Activated naive CD8-positive, alpha-beta T cell treated with anti-CD3 and anti-CD28 coated beads for 36 hours (primary cell): ENCODE measurements around the gene ZNF528. TPM values are rescaled to one million over a fixed set of nuclear protein-coding genes. Genes with fewer than 3 reads are reported as not detected.
A peak's percentile ranks its signal among the peaks of the same experiment; 100 is the strongest.

Source experiments
- DNase-seq: peaks from one replicate; pipeline ENCODE4 v3.0.0; 2021
- H3K27ac Mint-ChIP-seq: one replicate; pipeline ENCODE4 v1.8.0; 2022; ENCODE audit warnings: mild to moderate bottlenecking, moderate library complexity, mixed read lengths
- H3K27me3 Mint-ChIP-seq: one replicate; pipeline ENCODE4 v1.8.0; 2022; ENCODE audit warnings: mild to moderate bottlenecking, mixed read lengths
- H3K36me3 Mint-ChIP-seq: one replicate; pipeline ENCODE4 v1.8.0; 2021; ENCODE audit warnings: mild to moderate bottlenecking, mixed read lengths
- H3K4me1 Mint-ChIP-seq: one replicate; pipeline ENCODE4 v1.8.0; 2021; ENCODE audit warnings: mixed read lengths
- H3K4me3 Mint-ChIP-seq: one replicate; pipeline ENCODE4 v1.8.0; 2022; ENCODE audit warnings: mild to moderate bottlenecking, moderate library complexity, mixed read lengths
- H3K9me3 Mint-ChIP-seq: one replicate; pipeline ENCODE4 v1.8.0; 2022; ENCODE audit warnings: mixed read lengths
- total RNA-seq, 2 experiments: library from RNA; stranded (reverse); gene quantifications; one replicate each; pipeline ENCODE4 v1.2.3, GENCODE V29; 2021

The ZNF528 gene
- total RNA-seq: 10 to 100 TPM in 1 of 2 experiments, 1 to 10 TPM in 1; 9.4 to 11.2 TPM

DNA sequence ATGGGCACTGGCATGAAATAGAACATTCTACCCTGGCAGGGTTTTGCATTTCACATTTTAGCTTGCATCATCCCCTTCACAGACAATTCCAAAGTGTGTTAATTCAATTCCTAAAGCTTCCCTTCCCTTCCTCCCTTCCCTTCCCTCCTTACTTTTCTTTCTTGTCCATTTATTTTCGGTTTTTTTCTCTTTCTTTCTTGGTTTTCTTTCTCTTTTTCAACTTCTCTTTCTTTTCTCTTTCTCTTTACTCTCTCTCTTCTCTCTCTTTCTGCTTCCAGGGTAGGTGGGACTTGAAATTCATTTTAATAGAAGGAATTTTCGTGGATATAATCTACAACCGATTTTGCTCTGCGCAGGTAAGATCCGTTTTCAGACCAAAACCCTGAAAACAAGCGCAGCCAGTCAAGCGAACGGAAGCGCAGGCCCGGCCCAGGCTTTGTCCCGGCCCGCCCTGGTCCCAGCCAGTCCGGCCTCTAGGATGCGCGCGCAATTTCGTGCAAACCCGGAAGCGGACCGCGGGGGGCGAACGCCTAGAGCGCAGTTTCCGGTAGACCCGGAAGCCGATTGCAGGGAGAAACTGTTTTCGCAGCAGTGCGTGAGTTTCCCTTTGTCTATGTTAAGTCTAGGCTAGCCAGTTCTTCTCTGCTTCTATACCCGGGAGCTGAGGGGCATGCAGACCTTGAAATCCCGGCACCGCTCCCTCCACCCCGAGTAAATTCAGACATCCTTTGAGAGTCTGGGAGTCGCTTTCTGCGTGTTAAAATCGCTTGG lies at the start of gene ZNF528:
Gene ZNF528, plus strand, starts transcription at position 540 of the 771 bp plus-strand sequence. CDS start 4,165 bp downstream, outside the sequence.
- Mint-ChIP-seq H3K27me3 (no peaks in the 10 kb centered on the region), H3K4me1 (peaks cover 13% of the 10 kb centered on the region), H3K27ac (peak within 1 kb of the TSS; percentile 92), H3K36me3 (peaks cover 84% of the 10 kb centered on the region), H3K4me3 (peak within 1 kb of the TSS; percentile 89), H3K9me3 (peaks cover 56% of the 10 kb centered on the region)
- peak; percentile 95 for DNase-seq

DNA sequence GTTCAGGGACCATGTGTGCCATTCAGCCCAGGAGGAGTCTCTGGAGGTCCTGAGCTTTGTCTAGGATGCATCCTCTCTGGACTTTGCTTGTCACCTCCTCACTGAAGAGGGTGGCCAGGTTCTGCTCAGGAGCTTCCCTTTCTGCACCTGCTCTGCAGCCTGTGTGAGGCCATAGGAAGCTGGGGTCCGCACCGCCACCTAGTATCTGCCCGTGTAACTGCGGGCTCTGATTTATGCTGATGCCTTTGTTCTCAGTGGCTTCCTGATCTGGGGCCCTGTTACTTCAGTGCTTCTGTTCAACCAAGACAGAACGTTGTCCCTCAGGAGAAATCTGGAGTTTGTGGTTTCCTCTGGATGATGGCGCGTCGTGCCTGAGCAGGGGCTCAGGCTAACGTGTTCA lies 46.1 kb upstream of the ZNF528 start:
- Mint-ChIP-seq H3K27me3 (no peaks in the 10 kb centered on the region), H3K9me3 (peaks cover 35% of the 10 kb centered on the region), H3K36me3 (peaks cover 71% of the 10 kb centered on the region), H3K4me3 (no peak overlapping the region), H3K27ac (no peak overlapping the region), H3K4me1 (no peaks in the 10 kb centered on the region)
- DNase-seq: peak; percentile 3

DNA sequence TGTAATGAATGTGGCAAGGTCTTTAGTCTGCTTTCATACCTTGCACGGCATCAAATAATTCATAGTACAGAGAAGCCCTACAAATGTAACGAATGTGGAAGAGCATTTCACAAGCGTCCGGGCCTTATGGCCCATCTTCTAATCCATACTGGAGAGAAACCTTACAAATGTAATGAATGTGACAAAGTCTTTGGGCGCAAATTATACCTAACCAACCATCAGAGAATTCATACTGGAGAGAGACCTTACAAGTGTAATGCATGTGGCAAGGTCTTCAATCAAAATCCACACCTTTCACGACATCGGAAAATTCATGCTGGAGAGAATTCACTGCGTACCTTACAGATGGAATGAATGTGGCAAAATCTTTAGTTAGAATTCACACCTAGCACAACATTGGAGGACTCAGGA lies 31.2 kb upstream of the ZNF528 start:
- H3K36me3 Mint-ChIP-seq: peaks cover 75% of the 10 kb centered on the region
- DNase-seq: no peak
- H3K27me3 Mint-ChIP-seq: no peaks in the 10 kb centered on the region
- peaks cover 57% of the 10 kb centered on the region for H3K9me3 Mint-ChIP-seq
- no peak overlapping the region for H3K4me3 Mint-ChIP-seq
- peaks cover 9% of the 10 kb centered on the region for H3K4me1 Mint-ChIP-seq
- no peak overlapping the region for H3K27ac Mint-ChIP-seq

DNA sequence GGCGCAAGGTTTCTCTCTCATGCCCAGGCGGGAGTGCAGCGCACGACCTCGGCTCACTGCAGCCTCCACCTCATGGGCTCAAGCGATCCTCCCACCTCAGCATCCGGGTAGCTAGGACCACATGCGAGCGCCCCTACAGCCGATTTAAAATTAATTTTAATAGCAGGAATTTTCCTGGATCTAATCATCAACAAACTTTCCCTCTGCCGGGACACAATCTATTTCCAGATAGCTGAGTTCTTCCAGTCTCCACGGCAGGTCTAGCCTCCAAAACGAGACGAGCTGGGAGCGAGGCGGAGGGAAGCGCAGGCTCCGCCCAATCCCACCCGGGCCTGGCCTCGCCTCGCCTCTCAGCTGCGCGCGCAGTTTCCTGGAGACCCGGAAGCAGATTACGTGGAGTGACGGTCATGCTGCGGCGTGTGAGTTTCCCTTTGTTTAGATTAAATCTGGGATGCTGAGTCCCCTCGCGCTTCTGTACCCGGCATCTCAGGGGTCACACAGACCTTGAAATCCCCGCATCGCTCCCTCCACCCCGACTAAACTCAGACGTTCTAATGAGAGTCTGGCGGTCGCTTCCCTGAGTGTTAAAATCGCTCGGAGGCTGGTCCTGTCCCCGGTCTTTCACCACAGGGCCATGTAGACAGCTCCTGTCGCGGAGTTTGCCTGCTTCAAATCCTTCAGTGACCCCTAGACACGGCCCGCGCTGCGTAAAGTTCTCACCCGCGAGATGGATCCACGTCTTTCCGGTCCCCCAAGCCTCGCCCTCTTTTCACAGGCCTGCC lies 27.9 kb upstream of the ZNF528 start, which contains the start of gene ZNF880:
Gene ZNF880, plus strand, starts transcription at position 365 of the 782 bp plus-strand sequence. Its CDS starts 43 bp downstream, at position 408.
- Mint-ChIP-seq H3K4me3 (peak within 1 kb of the TSS; percentile 92), H3K9me3 (peaks cover 53% of the 10 kb centered on the region), H3K4me1 (peaks cover 9% of the 10 kb centered on the region), H3K36me3 (peaks cover 76% of the 10 kb centered on the region), H3K27me3 (no peaks in the 10 kb centered on the region), H3K27ac (peak within 1 kb of the TSS; percentile 98)
- peak; percentile 93 for DNase-seq

DNA sequence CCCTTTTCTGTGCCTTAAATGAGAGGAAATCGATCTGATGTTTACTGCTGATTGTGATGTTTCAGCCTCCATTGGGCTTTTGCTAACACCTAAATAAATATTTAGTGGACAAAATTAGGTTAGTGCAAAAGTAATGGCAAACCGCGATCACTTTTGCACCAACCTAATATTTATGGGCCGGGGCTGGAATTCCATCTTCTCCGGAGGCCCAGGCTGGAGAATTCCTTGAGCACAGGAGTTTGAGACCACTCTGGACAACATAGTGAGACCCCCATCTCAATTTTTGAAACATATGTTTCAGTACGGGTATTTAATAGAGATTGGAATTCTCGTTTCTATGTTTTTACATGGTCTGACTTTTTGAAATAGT lies 27.3 kb upstream of the ZNF528 start:
- peaks cover 78% of the 10 kb centered on the region for H3K36me3 Mint-ChIP-seq

DNA sequence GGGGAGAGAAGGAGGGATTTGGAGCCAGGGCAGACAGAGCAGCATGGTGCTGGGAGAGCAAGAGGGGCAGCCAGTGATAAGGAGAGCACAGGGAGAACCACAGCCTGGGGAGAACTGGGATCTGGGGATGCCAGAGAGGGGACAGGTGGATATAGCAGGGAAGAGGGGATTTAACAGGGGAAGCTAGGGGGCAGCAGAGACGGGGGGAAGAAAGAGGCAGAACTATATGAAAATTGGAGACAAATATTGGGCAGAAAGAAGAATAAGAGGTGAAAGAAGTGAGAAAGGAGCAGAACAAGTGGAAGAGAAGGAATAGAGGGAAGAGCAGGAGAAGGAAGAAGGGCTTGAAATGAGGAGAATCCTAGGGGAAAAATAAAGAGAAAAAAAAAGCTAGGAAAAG lies 6.5 kb upstream of the ZNF528 start:
- no peak for DNase-seq
- Mint-ChIP-seq H3K27me3 (no peaks in the 10 kb centered on the region), H3K4me3 (no peak overlapping the region), H3K4me1 (no peaks in the 10 kb centered on the region), H3K27ac (no peak overlapping the region), H3K9me3 (peaks cover 60% of the 10 kb centered on the region), H3K36me3 (peaks cover 65% of the 10 kb centered on the region)

More for the DNA sequence above, 27.3 kb upstream of the ZNF528 start:
- Mint-ChIP-seq H3K4me1 (peaks cover 9% of the 10 kb centered on the region), H3K4me3 (peak overlapping the region; percentile 92), H3K27ac (peak overlapping the region; percentile 98), H3K27me3 (no peaks in the 10 kb centered on the region), H3K9me3 (peaks cover 54% of the 10 kb centered on the region)
- no peak for DNase-seq

DNA sequence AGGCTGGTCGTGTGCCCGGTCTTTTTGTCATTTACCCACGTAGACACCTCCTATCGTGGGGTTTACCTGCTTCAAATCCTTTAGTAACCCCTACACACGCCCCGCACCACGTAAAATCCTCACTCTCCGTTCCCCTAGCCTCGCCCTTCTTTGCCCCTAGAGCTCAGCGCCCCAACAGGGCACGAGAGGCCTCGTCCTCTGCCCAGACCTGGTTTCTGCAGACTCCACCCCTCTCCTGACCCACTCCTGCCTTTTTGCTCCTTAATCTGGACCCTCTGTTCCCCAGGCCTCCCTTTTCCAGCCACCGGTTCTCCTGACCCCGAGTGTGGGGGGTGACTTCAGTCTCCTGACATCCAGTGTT lies 412 bp downstream of the ZNF528 start:
- DNase-seq: peak; percentile 8
- Mint-ChIP-seq H3K4me1 (peaks cover 13% of the 10 kb centered on the region), H3K4me3 (peak overlapping the region; percentile 89), H3K27ac (peak overlapping the region; percentile 92), H3K36me3 (peaks cover 85% of the 10 kb centered on the region), H3K9me3 (peaks cover 56% of the 10 kb centered on the region), H3K27me3 (no peaks in the 10 kb centered on the region)

DNA sequence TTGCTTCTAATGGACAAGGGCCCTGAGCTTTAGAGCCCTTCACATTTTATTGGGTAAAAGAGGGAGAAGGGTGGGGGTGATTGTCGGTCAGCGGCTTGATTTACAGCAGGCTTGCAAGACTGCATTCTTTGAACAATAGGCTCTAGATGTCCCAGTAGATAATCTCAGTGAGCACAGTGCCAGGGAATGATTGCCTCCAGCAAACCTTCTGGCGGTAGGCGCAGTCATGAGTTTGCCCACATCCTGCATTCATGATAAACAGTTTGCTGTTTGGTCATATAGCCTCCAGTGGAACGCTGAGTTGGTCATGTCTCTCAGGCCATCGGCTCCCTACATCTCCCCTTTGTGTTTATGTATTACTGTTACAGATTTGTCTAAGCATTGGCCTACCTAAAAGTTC lies 12.6 kb downstream of the ZNF528 start:
- Mint-ChIP-seq H3K27ac (no peak overlapping the region), H3K27me3 (no peaks in the 10 kb centered on the region), H3K4me3 (no peak overlapping the region), H3K4me1 (no peaks in the 10 kb centered on the region), H3K9me3 (peaks cover 63% of the 10 kb centered on the region), H3K36me3 (peaks cover 95% of the 10 kb centered on the region)
- no peak for DNase-seq

DNA sequence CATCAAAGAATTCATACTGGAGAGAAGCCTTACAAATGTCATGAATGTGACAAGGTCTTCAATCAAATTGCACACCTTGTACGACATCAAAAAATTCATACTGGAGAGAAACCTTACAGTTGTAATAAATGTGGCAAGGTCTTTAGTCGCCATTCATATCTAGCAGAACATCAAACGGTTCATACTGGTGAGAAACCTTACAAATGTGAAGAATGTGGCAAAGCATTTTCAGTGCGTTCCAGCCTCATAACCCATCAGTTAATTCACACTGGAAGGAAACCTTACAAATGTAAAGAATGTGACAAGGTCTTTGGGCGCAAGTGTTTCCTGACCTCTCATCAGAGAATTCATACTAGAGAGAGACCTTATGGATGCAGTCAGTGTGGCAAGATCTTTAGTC lies 18.1 kb downstream of the ZNF528 start:
- Mint-ChIP-seq H3K4me1 (no peaks in the 10 kb centered on the region), H3K4me3 (no peak overlapping the region), H3K36me3 (peaks cover 52% of the 10 kb centered on the region), H3K9me3 (peaks cover 66% of the 10 kb centered on the region), H3K27ac (no peak overlapping the region), H3K27me3 (no peaks in the 10 kb centered on the region)
- no peak for DNase-seq

DNA sequence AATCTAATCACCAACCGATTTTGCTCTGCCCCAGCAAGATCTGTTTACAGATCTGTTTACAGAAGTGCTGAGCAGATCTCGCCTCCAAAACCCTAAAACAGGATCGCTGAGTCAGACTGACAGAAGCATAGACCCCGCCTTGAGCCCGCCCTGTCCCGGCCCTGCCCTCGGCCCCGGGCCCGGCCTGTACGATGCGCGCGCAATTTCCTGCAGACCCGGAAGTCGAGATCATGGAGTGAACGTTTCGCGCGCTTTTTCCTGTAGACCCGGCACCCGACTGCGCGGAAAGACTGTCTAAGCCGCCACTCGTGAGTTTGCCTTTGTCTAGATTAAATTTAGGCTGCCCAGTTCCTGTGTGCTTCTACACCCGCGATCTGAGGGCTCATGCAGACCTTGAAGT lies 31.3 kb downstream of the ZNF528 start, which contains the start of gene ZNF534:
Gene ZNF534, plus strand, starts transcription at position 212 of the 400 bp plus-strand sequence. CDS start 2,327 bp downstream, outside the sequence.
- H3K27ac Mint-ChIP-seq: no peak within 1 kb of the TSS

DNA sequence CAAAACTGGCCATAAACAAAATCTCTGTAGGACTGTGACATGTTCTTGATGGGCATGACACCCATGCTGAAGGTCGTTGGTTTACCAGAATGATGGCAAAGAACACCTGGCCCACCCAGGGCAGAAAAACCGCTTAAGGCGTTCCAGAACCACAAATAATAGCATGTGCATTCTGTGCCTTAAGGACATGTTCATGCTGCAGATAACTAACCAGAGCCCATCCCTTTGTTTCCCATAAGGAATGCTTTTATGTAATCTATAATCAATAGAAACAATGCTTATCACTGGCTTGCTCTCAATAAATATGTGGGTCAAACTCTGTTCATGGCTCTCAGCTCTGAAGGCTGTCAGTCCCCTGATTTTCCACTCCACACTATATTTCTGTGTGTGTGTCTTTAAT lies 44.5 kb downstream of the ZNF528 start:
- no peak overlapping the region for H3K27ac Mint-ChIP-seq
- DNase-seq: no peak
- H3K9me3 Mint-ChIP-seq: peaks cover 60% of the 10 kb centered on the region
- no peak overlapping the region for H3K4me3 Mint-ChIP-seq
- peaks cover 17% of the 10 kb centered on the region for H3K36me3 Mint-ChIP-seq
- peaks cover 3% of the 10 kb centered on the region for H3K27me3 Mint-ChIP-seq
- no peaks in the 10 kb centered on the region for H3K4me1 Mint-ChIP-seq

More for the DNA sequence above, 31.3 kb downstream of the ZNF528 start, which contains the start of gene ZNF534:
- peaks cover 23% of the 10 kb centered on the region for H3K36me3 Mint-ChIP-seq
- no peak within 1 kb of the TSS for H3K4me3 Mint-ChIP-seq
- H3K27me3 Mint-ChIP-seq: no peaks in the 10 kb centered on the region
- DNase-seq: no peak
- H3K4me1 Mint-ChIP-seq: no peaks in the 10 kb centered on the region
- peaks cover 57% of the 10 kb centered on the region for H3K9me3 Mint-ChIP-seq

DNA sequence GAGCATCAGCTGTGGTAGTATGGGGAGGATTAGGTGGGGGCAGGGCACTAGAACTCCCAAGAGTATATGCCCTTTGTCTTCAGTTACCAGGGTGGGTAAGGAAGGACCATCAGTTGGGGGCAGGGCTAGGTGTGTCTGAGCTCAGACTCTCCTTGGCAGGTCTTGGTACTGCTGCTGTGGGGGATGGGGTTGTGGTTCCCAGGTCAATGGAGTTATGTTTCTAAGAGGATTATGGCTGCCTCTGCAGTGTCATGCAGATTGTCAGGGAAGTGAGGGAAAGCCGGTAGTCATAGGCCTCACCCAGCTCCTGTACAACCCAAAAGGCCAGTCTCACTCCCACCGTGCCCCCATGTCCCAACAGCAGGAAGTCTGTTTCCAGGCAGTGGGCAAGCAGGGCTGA lies 46.9 kb downstream of the ZNF528 start:
- Mint-ChIP-seq H3K4me3 (no peak overlapping the region), H3K27me3 (peaks cover 3% of the 10 kb centered on the region), H3K9me3 (peaks cover 63% of the 10 kb centered on the region), H3K36me3 (peaks cover 19% of the 10 kb centered on the region), H3K27ac (no peak overlapping the region), H3K4me1 (no peaks in the 10 kb centered on the region)
- DNase-seq: no peak

DNA sequence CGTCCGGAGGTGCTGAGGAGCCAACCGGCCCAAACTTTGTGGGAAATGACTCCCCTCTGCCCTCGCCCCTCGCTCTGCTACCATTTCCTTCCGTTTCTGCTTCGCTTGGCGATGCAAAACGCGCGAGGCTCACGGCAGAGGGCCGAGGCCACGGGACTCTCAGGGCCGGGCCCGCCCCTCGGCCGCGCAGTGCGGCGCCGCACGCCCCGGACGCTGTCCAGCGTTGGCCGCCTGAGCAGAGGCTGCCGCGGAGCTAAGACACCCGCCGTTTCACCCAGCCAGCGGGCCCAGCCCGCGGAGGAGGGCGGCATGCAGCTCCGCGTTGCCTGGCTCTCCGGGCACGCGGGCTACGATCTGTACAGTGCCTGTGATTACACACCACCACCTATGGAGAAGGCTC lies 53.6 kb downstream of the ZNF528 start:
- H3K27me3 Mint-ChIP-seq: peaks cover 11% of the 10 kb centered on the region
- H3K36me3 Mint-ChIP-seq: peaks cover 48% of the 10 kb centered on the region
- DNase-seq: no peak
- no peak overlapping the region for H3K4me3 Mint-ChIP-seq
- H3K27ac Mint-ChIP-seq: no peak overlapping the region
- H3K9me3 Mint-ChIP-seq: peaks cover 59% of the 10 kb centered on the region
- peaks cover 13% of the 10 kb centered on the region for H3K4me1 Mint-ChIP-seq

DNA sequence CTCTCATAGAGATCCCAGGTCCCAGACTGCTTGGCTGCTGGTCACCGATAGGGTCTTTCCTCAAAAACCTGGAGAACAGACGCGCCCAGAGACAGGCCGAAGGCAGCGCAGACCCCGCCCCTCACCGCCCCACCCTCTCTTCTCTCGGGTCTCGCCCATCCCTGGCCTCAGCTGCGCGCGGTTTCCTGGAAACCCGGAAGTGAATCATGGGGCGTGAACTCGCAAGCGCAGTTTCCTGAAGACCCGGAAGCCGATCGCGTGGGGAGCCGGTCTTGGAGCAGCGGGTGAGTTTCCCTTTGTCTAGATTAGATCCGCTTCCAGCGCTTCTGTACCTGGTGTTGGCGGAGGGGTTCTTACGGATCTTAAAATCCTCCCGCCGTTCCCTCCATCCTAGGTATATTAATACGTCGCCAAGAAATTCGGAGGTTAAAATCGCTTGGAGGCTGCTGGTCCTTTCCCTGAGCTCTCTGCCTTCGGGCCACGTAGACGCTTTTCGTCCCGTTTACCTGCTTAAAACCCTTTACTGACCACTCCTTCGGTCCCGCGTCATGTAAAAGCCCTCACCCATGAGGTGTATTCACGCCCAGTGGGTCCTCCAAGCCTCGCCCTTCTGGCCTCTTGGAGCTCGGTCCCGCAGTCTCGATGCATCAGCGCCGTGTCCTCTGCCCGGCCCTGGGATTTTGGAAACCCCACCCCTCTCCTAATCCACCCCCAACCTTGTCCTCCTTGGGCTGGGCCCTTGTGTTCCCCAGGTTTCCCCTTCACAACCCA lies 55.9 kb downstream of the ZNF528 start, which contains the start of gene ZNF578:
Gene ZNF578, plus strand, starts transcription at position 230 of the 771 bp plus-strand sequence. CDS start 48,293 bp downstream, outside the sequence.
- Mint-ChIP-seq H3K27me3 (peaks cover 11% of the 10 kb centered on the region), H3K36me3 (peaks cover 70% of the 10 kb centered on the region), H3K9me3 (peaks cover 65% of the 10 kb centered on the region)

More for the DNA sequence above, 55.9 kb downstream of the ZNF528 start, which contains the start of gene ZNF578:
- Mint-ChIP-seq H3K4me1 (peaks cover 13% of the 10 kb centered on the region), H3K4me3 (peak within 1 kb of the TSS; percentile 84), H3K27ac (peak within 1 kb of the TSS; percentile 86)
- DNase-seq: peak; percentile 82
